Nephron (organoid): Measurements from ENCODE around the gene KEL.

ENCODE experiments used
- H3K27ac Mint-ChIP-seq, 3 experiments: 2 replicates each; pipeline ENCODE4 v1.8.0; 2020; ENCODE audit warnings: mixed read lengths in 3 of 3, mild to moderate bottlenecking in 2 of 3, moderate library complexity in 1 of 3
- H3K27me3 Mint-ChIP-seq: 2 replicates; pipeline ENCODE4 v1.8.0; 2021; ENCODE audit warnings: low read depth, mild to moderate bottlenecking, moderate library complexity, mixed read lengths
- H3K36me3 Mint-ChIP-seq: 2 replicates; pipeline ENCODE4 v1.8.0; 2020; ENCODE audit warnings: low read depth, mixed read lengths
- H3K4me1 Mint-ChIP-seq: 2 replicates; pipeline ENCODE4 v1.8.0; 2020; ENCODE audit warnings: mixed read lengths
- H3K4me3 Mint-ChIP-seq, 3 experiments: 2 replicates each; pipeline ENCODE4 v1.8.0; 2020; ENCODE audit warnings: mild to moderate bottlenecking in 3 of 3, mixed read lengths in 3 of 3, moderate library complexity in 2 of 3
- H3K9me3 Mint-ChIP-seq: 2 replicates; pipeline ENCODE4 v1.8.0; 2020; ENCODE audit warnings: mixed read lengths
- CTCF ChIP-seq, 3 experiments: fragments of 200-600 bp; sonication (generic); IDR thresholded peaks; one replicate each; pipeline ENCODE4 v1.5.0; 2021; ENCODE audit warnings: antibody characterized with exemption in 3 of 3; ENCODE audit not compliant: unreplicated experiment in 3 of 3

KEL gene

GRCh38 chr7:142898377-142899170, 63.6 kb downstream of the KEL start:
- Mint-ChIP-seq H3K27me3 (peaks cover 7% of the 10 kb centered on the region), H3K9me3 (peaks cover 5% of the 10 kb centered on the region), H3K27ac (no peak overlapping the region), H3K4me1 (no peaks in the 10 kb centered on the region), H3K36me3 (no peaks in the 10 kb centered on the region), H3K4me3 (no peak overlapping the region)
- TF ChIP-seq CTCF (IDR thresholded peaks at IDR 0.05; ENCODE audit: unreplicated experiment in 3 of 3) = no peak

GRCh38 chr7:142897691-142898090, 64.5 kb downstream of the KEL start:
- H3K27me3 Mint-ChIP-seq = peaks cover 7% of the 10 kb centered on the region
- H3K4me1 Mint-ChIP-seq = no peaks in the 10 kb centered on the region
- TF ChIP-seq CTCF (IDR thresholded peaks at IDR 0.05; ENCODE audit: unreplicated experiment in 3 of 3) = no peak
- H3K27ac Mint-ChIP-seq = no peak overlapping the region
- peaks cover 3% of the 10 kb centered on the region for H3K9me3 Mint-ChIP-seq
- no peak overlapping the region for H3K4me3 Mint-ChIP-seq
- no peaks in the 10 kb centered on the region for H3K36me3 Mint-ChIP-seq

GRCh38 chr7:142896741-142897379, 65.3 kb downstream of the KEL start:
- TF ChIP-seq CTCF (IDR thresholded peaks at IDR 0.05; ENCODE audit: unreplicated experiment in 3 of 3) = no peak
- Mint-ChIP-seq H3K27me3 (peaks cover 4% of the 10 kb centered on the region), H3K36me3 (no peaks in the 10 kb centered on the region), H3K4me3 (no peak overlapping the region), H3K4me1 (no peaks in the 10 kb centered on the region), H3K9me3 (peaks cover 3% of the 10 kb centered on the region), H3K27ac (no peak overlapping the region)

GRCh38 chr7:142896151-142896550, 66.0 kb downstream of the KEL start:
- Mint-ChIP-seq H3K9me3 (peaks cover under 1% of the 10 kb centered on the region), H3K36me3 (no peaks in the 10 kb centered on the region), H3K27ac (no peak overlapping the region), H3K4me3 (no peak overlapping the region), H3K4me1 (no peaks in the 10 kb centered on the region), H3K27me3 (no peaks in the 10 kb centered on the region)
- no peak for TF ChIP-seq CTCF (IDR thresholded peaks at IDR 0.05; ENCODE audit: unreplicated experiment in 3 of 3)

GRCh38 chr7:142894985-142895593, 67.1 kb downstream of the KEL start:
- no peak overlapping the region for H3K4me3 Mint-ChIP-seq
- H3K9me3 Mint-ChIP-seq = no peaks in the 10 kb centered on the region
- no peaks in the 10 kb centered on the region for H3K4me1 Mint-ChIP-seq
- no peak for TF ChIP-seq CTCF (IDR thresholded peaks at IDR 0.05; ENCODE audit: unreplicated experiment in 3 of 3)
- peaks cover 3% of the 10 kb centered on the region for H3K27me3 Mint-ChIP-seq
- H3K27ac Mint-ChIP-seq = no peak overlapping the region
- no peaks in the 10 kb centered on the region for H3K36me3 Mint-ChIP-seq
